ENCODE measurements around the gene SMYD4. TPM values are rescaled to one million over a fixed set of nuclear protein-coding genes. Genes with fewer than 3 reads are reported as not detected.

SMYD4 gene
- total and polyA plus RNA-seq, 9 of the 15 experiments (the other 6 are each of a cell fraction or from before 2014, with no cell fraction given), result 1.3 to 10.2 (median 6.7) TPM

DNA sequence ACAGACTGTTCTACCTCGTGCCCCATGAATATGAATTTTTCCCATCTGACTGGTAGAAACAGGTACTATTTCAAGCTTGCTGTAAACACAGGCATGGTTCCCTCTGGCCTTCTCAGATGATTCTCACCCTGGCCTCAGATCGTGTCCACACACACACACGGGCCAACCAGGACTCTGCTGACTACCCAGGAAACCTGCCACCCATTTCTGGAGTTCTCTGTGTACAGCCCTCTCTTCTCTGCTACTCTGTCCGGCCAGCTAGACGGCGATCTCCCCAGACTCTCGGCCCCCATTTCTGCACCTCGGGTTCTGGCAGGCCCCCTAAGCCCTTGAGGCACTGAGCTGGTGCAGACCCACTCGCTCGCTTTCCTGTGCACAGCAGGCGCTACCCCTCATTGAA lies 31.3 kb upstream of the SMYD4 start:
- H3K4me1 ChIP-seq (replicated peaks in 1 of 2; ENCODE audit: control insufficient read depth in 2 of 2, insufficient read depth in 2 of 2, low read length in 2 of 2), result no peaks in the 10 kb centered on the region; a peak in 1 of 5 replicates
- in situ Hi-C loops (cut with MboI) (loop anchor here (10.0 kb wide), 1 partner anchor 186 kb away; no protein-coding TSS in a partner anchor), intact Hi-C loops (cut with micrococcal nuclease) (no loop called here)
- H3K36me3 ChIP-seq (ENCODE audit: control insufficient read depth, insufficient read depth, low read length), result peaks cover 21% of the 10 kb centered on the region; the same call in 1 of the 3 replicates
- no peak overlapping the region for H3K4me2 ChIP-seq (ENCODE audit: insufficient read depth, low read length)
- no peaks in the 10 kb centered on the region for H3K9me3 ChIP-seq (replicated peaks; ENCODE audit: control insufficient read depth, insufficient read depth, low read depth, low read length)
- CTCF ChIA-PET (ENCODE audit: low intra/inter-chr PET ratio), result no interaction called here
- ATAC-seq (no peak), DNase-seq (ENCODE audit: extremely low read depth in 1 of 4, low spot score in 3 of 4) (no peak), FAIRE-seq (no peak)
- H3K79me2 ChIP-seq (ENCODE audit: control insufficient read depth, insufficient read depth, low read length), result no peaks in the 10 kb centered on the region
- H4K20me1 ChIP-seq (replicated peaks; ENCODE audit: control insufficient read depth, insufficient read depth, low read length), result no peaks in the 10 kb centered on the region
- no peaks in the 10 kb centered on the region for H3K9me1 ChIP-seq (ENCODE audit: control insufficient read depth, insufficient read depth, low read length)
- H2AFZ ChIP-seq (ENCODE audit: low read depth, low read length), result no peak overlapping the region
- POLR2A ChIA-PET, result interaction anchor here (0.6 kb wide), 1 partner anchor 24 kb away, joined by 3 read pairs; no protein-coding TSS in a partner anchor
- no peak overlapping the region for H3K4me3 ChIP-seq
- no peak for TF ChIP-seq TRIM24 (IDR thresholded peaks at IDR 0.05)
- TF ChIP-seq FOXM1 (IDR thresholded peaks at IDR 0.05; ENCODE audit: low read depth), result no peak
- TF ChIP-seq FOXM1 (CRISPR knock-in tag; IDR thresholded peaks at IDR 0.05; ENCODE audit: low read depth), result no peak
- TF ChIP-seq ZNF347 (CRISPR knock-in tag; IDR thresholded peaks at IDR 0.05; ENCODE audit: low read depth), result no peak
- TF ChIP-seq E2F3 (CRISPR knock-in tag; IDR thresholded peaks at IDR 0.05), result no peak
- TF ChIP-seq RBM22 (IDR thresholded peaks at IDR 0.05; ENCODE audit: low read depth, low read length, poor library complexity, severe bottlenecking), result no peak
- TF ChIP-seq BRD9 (IDR thresholded peaks at IDR 0.05; ENCODE audit: low read depth, partially characterized antibody), result no peak
- TF ChIP-seq, protein P1, sequence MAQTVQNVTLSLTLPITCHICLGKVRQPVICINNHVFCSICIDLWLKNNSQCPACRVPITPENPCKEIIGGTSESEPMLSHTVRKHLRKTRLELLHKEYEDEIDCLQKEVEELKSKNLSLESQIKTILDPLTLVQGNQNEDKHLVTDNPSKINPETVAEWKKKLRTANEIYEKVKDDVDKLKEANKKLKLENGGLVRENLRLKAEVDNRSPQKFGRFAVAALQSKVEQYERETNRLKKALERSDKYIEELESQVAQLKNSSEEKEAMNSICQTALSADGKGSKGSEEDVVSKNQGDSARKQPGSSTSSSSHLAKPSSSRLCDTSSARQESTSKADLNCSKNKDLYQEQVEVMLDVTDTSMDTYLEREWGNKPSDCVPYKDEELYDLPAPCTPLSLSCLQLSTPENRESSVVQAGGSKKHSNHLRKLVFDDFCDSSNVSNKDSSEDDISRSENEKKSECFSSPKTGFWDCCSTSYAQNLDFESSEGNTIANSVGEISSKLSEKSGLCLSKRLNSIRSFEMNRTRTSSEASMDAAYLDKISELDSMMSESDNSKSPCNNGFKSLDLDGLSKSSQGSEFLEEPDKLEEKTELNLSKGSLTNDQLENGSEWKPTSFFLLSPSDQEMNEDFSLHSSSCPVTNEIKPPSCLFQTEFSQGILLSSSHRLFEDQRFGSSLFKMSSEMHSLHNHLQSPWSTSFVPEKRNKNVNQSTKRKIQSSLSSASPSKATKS (CRISPR knock-in tag; IDR thresholded peaks at IDR 0.05), result no peak
- no peak for TF ChIP-seq GATA2 (CRISPR knock-in tag; IDR thresholded peaks at IDR 0.05)
- TF ChIP-seq, protein P2, sequence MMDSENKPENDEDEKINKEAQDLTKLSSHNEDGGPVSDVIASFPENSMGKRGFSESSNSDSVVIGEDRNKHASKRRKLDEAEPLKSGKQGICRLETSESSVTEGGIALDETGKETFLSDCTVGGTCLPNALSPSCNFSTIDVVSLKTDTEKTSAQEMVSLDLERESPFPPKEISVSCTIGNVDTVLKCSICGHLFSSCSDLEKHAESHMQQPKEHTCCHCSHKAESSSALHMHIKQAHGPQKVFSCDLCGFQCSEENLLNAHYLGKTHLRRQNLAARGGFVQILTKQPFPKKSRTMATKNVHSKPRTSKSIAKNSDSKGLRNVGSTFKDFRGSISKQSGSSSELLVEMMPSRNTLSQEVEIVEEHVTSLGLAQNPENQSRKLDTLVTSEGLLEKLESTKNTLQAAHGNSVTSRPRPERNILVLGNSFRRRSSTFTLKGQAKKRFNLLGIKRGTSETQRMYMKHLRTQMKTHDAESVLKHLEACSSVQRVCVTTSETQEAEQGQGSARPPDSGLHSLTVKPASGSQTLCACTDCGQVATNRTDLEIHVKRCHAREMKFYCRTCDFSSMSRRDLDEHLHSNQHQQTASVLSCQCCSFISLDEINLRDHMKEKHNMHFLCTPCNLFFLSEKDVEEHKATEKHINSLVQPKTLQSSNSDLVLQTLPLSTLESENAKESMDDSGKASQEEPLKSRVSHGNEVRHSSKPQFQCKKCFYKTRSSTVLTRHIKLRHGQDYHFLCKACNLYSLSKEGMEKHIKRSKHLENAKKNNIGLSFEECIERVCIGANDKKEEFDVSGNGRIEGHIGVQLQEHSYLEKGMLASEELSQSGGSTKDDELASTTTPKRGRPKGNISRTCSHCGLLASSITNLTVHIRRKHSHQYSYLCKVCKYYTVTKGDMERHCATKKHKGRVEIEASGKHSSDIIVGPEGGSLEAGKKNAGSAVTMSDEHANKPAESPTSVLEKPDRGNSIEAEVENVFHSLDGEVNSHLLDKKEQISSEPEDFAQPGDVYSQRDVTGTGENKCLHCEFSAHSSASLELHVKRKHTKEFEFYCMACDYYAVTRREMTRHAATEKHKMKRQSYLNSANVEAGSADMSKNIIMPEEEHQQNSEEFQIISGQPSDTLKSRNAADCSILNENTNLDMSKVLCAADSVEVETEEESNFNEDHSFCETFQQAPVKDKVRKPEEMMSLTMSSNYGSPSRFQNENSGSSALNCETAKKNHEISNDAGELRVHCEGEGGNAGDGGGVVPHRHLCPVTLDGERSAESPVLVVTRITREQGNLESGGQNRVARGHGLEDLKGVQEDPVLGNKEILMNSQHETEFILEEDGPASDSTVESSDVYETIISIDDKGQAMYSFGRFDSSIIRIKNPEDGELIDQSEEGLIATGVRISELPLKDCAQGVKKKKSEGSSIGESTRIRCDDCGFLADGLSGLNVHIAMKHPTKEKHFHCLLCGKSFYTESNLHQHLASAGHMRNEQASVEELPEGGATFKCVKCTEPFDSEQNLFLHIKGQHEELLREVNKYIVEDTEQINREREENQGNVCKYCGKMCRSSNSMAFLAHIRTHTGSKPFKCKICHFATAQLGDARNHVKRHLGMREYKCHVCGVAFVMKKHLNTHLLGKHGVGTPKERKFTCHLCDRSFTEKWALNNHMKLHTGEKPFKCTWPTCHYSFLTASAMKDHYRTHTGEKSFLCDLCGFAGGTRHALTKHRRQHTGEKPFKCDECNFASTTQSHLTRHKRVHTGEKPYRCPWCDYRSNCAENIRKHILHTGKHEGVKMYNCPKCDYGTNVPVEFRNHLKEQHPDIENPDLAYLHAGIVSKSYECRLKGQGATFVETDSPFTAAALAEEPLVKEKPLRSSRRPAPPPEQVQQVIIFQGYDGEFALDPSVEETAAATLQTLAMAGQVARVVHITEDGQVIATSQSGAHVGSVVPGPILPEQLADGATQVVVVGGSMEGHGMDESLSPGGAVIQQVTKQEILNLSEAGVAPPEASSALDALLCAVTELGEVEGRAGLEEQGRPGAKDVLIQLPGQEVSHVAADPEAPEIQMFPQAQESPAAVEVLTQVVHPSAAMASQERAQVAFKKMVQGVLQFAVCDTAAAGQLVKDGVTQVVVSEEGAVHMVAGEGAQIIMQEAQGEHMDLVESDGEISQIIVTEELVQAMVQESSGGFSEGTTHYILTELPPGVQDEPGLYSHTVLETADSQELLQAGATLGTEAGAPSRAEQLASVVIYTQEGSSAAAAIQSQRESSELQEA (IDR thresholded peaks at IDR 0.05; ENCODE audit: low read depth), result no peak
- TF ChIP-seq KDM4B (IDR thresholded peaks at IDR 0.05; ENCODE audit: borderline replicate concordance in 2 of 2, low read depth in 1 of 2), result no peak
- peak overlapping the region in 1 of 2 experiments; percentile 28; a peak in 1 of 4 replicates for H3K9ac ChIP-seq (ENCODE audit: insufficient read depth in 1 of 2, low read depth in 2 of 2, low read length in 2 of 2)
- no TSS peak for BruUV-seq (replicated peaks)
- no peak overlapping the region for H3K27ac ChIP-seq (ENCODE audit: extremely low read depth, low read depth, low read length)
- WGBS (ENCODE audit: insufficient coverage, low coverage, missing lambda C conversion rate), result 92% methylated on average over 6 of the region's 11 CpGs
- H3K27me3 ChIP-seq (ENCODE audit: control insufficient read depth in 2 of 2, insufficient read depth in 2 of 2, low read length in 2 of 2), result no peaks in the 10 kb centered on the region

All from K562 (cell line).